ENCODE measurements around the gene LDHD.

DNA sequence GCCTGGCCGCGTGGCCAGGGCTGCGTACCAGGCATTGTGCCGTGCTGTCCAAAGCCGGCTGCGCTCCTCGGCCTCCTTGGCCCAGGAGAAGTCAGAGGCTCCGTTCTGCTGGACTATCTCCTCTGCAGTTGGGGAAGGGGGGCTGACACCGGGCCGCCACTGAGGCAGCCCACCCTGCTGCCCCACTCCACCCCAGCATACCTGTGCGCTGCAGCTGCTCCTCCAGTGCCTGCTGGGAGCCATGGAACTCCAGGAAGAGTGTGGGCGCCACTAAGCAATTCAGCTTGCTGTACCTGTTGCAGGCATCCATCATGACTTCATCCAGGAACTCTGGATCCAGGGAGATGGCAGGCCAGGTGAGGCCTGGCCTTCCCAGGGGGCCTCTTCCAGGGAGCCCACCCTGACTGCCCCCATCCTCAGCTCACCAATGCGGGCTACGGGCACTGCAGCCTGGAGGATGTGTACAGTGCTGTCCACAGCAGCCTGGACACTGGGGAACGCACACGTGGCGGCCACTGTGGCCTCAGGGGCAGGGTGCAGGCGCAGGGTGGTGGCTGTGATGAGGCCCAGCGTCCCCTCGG, 2.9 kb downstream of the LDHD start:
- TF ChIP-seq CTCF (IDR thresholded peaks at IDR 0.05): no peak
- TF ChIP-seq POLR2A (IDR thresholded peaks at IDR 0.05): no peak
